NCI-H2171 treated with DMSO at 0.1 percent for 48 hours (cell line): ENCODE results near the gene ETNK2.
"Not testable (repeated sequence)": the region's sequence is repeated elsewhere in the genome, so short reads cannot be mapped to it uniquely, and the experiment has no call there.

Experiments
- DNase-seq: peaks from one replicate; lab custom pipeline; 2025; lab: John Stamatoyannopoulos, UW

The ETNK2 gene

GRCh38 chr1:204098683-204099082, 53.2 kb downstream of the ETNK2 start:
- DNase-seq: no peak

GRCh38 chr1:204096931-204097330, 54.9 kb downstream of the ETNK2 start:
- no peak for DNase-seq

- DNase-seq: no peak
These were observed 56.8 kb downstream of the ETNK2 start for GRCh38 chr1:204094856-204095634.

- no peak for DNase-seq
These were observed 57.5 kb downstream of the ETNK2 start for GRCh38 chr1:204094313-204094729.

- no peak for DNase-seq
These were observed 58.1 kb downstream of the ETNK2 start for GRCh38 chr1:204093781-204094180.

- DNase-seq: no peak
These were observed 58.5 kb downstream of the ETNK2 start for GRCh38 chr1:204093421-204093717.

GRCh38 chr1:204092632-204093420, 59.0 kb downstream of the ETNK2 start:
- no peak for DNase-seq

GRCh38 chr1:204091787-204092312, 60.0 kb downstream of the ETNK2 start:
- no peak for DNase-seq

GRCh38 chr1:204091066-204091465, 60.8 kb downstream of the ETNK2 start:
- no peak for DNase-seq

- DNase-seq: not testable (repeated sequence)
These were observed 61.7 kb downstream of the ETNK2 start for GRCh38 chr1:204090132-204090531.

GRCh38 chr1:204089044-204089751, 62.6 kb downstream of the ETNK2 start:
- DNase-seq: no peak

- DNase-seq: no peak
These were observed 63.2 kb downstream of the ETNK2 start for GRCh38 chr1:204088596-204088995.

GRCh38 chr1:204087893-204088528, 63.8 kb downstream of the ETNK2 start:
- no peak for DNase-seq

- no peak for DNase-seq
These were observed 64.5 kb downstream of the ETNK2 start for GRCh38 chr1:204087181-204087892.

GRCh38 chr1:204085876-204086275, 66.0 kb downstream of the ETNK2 start:
- DNase-seq: no peak

GRCh38 chr1:204084247-204084772, 67.5 kb downstream of the ETNK2 start:
- peak; percentile 84 for DNase-seq

GRCh38 chr1:204083491-204083890, 68.4 kb downstream of the ETNK2 start:
- DNase-seq: no peak

GRCh38 chr1:204081791-204082513, 69.9 kb downstream of the ETNK2 start:
- DNase-seq: no peak

GRCh38 chr1:204081164-204081790, 70.6 kb downstream of the ETNK2 start:
- DNase-seq: no peak
